HepG2 (cell line): Measurements from ENCODE around the gene POFUT1. TPM values are rescaled to one million over a fixed set of nuclear protein-coding genes. Genes with fewer than 3 reads are reported as not detected.
A peak's percentile ranks its signal among the peaks of the same experiment; 100 is the strongest.

ENCODE experiments used
- CREB1 ChIP-seq, 2 experiments: fragments of 450-650 bp in 1 of 2; IDR thresholded peaks; 2 replicates each; pipeline ENCODE4 v1.6.1; 2016 to 2017; ENCODE audit warnings: control low read depth in 1 of 2, mild to moderate bottlenecking in 1 of 2, missing compliant biosample characterization in 1 of 2, missing genetic modification characterization in 1 of 2
- ELF3 ChIP-seq: IDR thresholded peaks from 2 replicates; pipeline ENCODE4 v1.6.1; 2016; ENCODE audit warnings: missing genetic modification reagents, missing compliant biosample characterization
- FOXO1 ChIP-seq: sonication (generic); formaldehyde crosslinking; IDR thresholded peaks from 2 replicates; pipeline ENCODE4 v1.4.0; 2020; ENCODE audit warnings: missing genetic modification reagents
- HBP1 ChIP-seq: IDR thresholded peaks from 2 replicates; pipeline ENCODE4 v1.6.1; 2016; ENCODE audit warnings: low read depth, control low read depth
- HOXD1 ChIP-seq: sonication (generic); formaldehyde crosslinking; IDR thresholded peaks from 2 replicates; pipeline ENCODE4 v1.5.0; 2020; ENCODE audit warnings: missing genetic modification reagents
- MAFK ChIP-seq, 2 experiments: IDR thresholded peaks in 1 of 2; conservative IDR thresholded peaks in 1 of 2; 2 replicates each; pipeline ENCODE4 v1.6.1; 2011; ENCODE audit warnings: improper control_type of control experiment in 2 of 2, low read length in 2 of 2
- MZF1 ChIP-seq: sonication (generic); formaldehyde crosslinking; IDR thresholded peaks from 2 replicates; pipeline ENCODE4 v1.8.1; 2023; ENCODE audit warnings: mild to moderate bottlenecking, missing genetic modification reagents, borderline replicate concordance
- RARA ChIP-seq: IDR thresholded peaks from 2 replicates; pipeline ENCODE4 v1.6.1; 2016; ENCODE audit warnings: missing genetic modification reagents, missing compliant biosample characterization
- TARDBP ChIP-seq: sonication (generic); formaldehyde crosslinking; IDR thresholded peaks from 2 replicates; pipeline ENCODE4 v1.8.0; 2022; ENCODE audit warnings: mild to moderate bottlenecking, missing genetic modification reagents
- TERF1 ChIP-seq: sonication (generic); formaldehyde crosslinking; IDR thresholded peaks from 2 replicates; pipeline ENCODE4 v1.8.0; 2022; ENCODE audit warnings: mild to moderate bottlenecking, missing genetic modification reagents, moderate library complexity
- UBTF ChIP-seq: sonication (generic); formaldehyde crosslinking; IDR thresholded peaks from 2 replicates; pipeline ENCODE4 v1.4.0; 2020; ENCODE audit warnings: mild to moderate bottlenecking, missing genetic modification reagents
- ZBTB7B ChIP-seq: sonication (generic); formaldehyde crosslinking; IDR thresholded peaks from 2 replicates; pipeline ENCODE4 v1.4.0; 2020; ENCODE audit warnings: missing genetic modification reagents
- ZFP37 ChIP-seq: sonication (generic); formaldehyde crosslinking; IDR thresholded peaks from 2 replicates; pipeline ENCODE4 v1.4.0; 2020; ENCODE audit warnings: missing genetic modification reagents, borderline replicate concordance
- ZFX ChIP-seq: sonication (generic); formaldehyde crosslinking; IDR thresholded peaks from 2 replicates; pipeline ENCODE4 v1.4.0; 2020; ENCODE audit warnings: mild to moderate bottlenecking, low read depth, missing genetic modification reagents, moderate library complexity
- ZFY ChIP-seq: sonication (generic); formaldehyde crosslinking; IDR thresholded peaks from 2 replicates; pipeline ENCODE4 v1.4.0; 2020; ENCODE audit warnings: missing genetic modification reagents
- ZNF18 ChIP-seq: sonication (generic); formaldehyde crosslinking; IDR thresholded peaks from 2 replicates; pipeline ENCODE4 v1.8.0; 2022; ENCODE audit warnings: mild to moderate bottlenecking, missing genetic modification reagents; ENCODE audit not compliant: insufficient replicate concordance
- ZNF614 ChIP-seq: IDR thresholded peaks from 2 replicates; pipeline ENCODE4 v1.6.1; 2018; ENCODE audit warnings: missing biosample characterization, missing genetic modification reagents, inconsistent platforms, borderline replicate concordance
- ZNF776 ChIP-seq: sonication (generic); formaldehyde crosslinking; IDR thresholded peaks from 2 replicates; pipeline ENCODE4 v1.4.0; 2020; ENCODE audit warnings: mild to moderate bottlenecking, missing genetic modification reagents
- ZNF800 ChIP-seq: sonication (generic); formaldehyde crosslinking; IDR thresholded peaks from 2 replicates; pipeline ENCODE4 v1.4.0; 2020; ENCODE audit warnings: missing genetic modification reagents
- ZSCAN21 ChIP-seq: sonication (generic); formaldehyde crosslinking; IDR thresholded peaks from 2 replicates; pipeline ENCODE4 v1.8.0; 2022; ENCODE audit warnings: mild to moderate bottlenecking, missing genetic modification reagents, moderate library complexity, borderline replicate concordance
- polyA plus RNA-seq, 8 experiments: library from polyadenylated mRNA; depleted of rRNA in 3 of 8; stranded (reverse) in 7 of 8; unstranded in 1 of 8; fragments of >200 nt; fragmentation: Illumina TruSeq in 4 of 8; extraction: Trizol in 4 of 8; gene quantifications; 2 replicates each; pipeline versions ENCODE4 v1.2.1 to v1.2.3, GENCODE V29; 2011 to 2016; ENCODE audit warnings: low read depth in 4 of 8, missing spikeins in 1 of 8, mixed read lengths in 1 of 8; ENCODE audit not compliant: insufficient read depth in 1 of 8
- total RNA-seq, 5 experiments: library from RNA; depleted of rRNA; stranded (reverse); fragments of >200 nt; fragmentation: Illumina TruSeq; extraction: Trizol; gene quantifications; 2 replicates each; pipeline ENCODE4 v1.2.3, GENCODE V29; 2016; ENCODE audit warnings: low read depth in 1 of 5

The POFUT1 gene
- total and polyA plus RNA-seq, 2 of the 13 experiments (the other 11 are each of a cell fraction or from before 2014, with no cell fraction given): 35.5 to 58.3 TPM

GRCh38 chr20:32244150-32244823, 36.6 kb downstream of the POFUT1 start (continued):
- TF ChIP-seq ZFP37 (CRISPR knock-in tag): peak; percentile 30; the same call in 1 of the 2 replicates
- TF ChIP-seq TARDBP: no peak
- 0 out of 4 replicates have a peak, but pooled peaks of 1 of the 2 experiments have one; percentile 5 for TF ChIP-seq MAFK (conservative IDR thresholded peaks at IDR 0.05 in 1 of 2, IDR thresholded peaks at IDR 0.05 in 1 of 2; ENCODE audit: low read length in 2 of 2)
- TF ChIP-seq UBTF: no peak
- no peak for TF ChIP-seq ZNF18 (CRISPR knock-in tag)
- TF ChIP-seq CREB1 (IDR thresholded peaks at IDR 0.05): no peak
- no peak for TF ChIP-seq CREB1 (CRISPR knock-in tag; IDR thresholded peaks at IDR 0.05)
- no peak for TF ChIP-seq HBP1 (CRISPR knock-in tag)
- TF ChIP-seq MZF1 (CRISPR knock-in tag): no peak
- peak; percentile 52; the same call in 1 of the 2 replicates for TF ChIP-seq ZFY
- no peak for TF ChIP-seq ZNF776 (CRISPR knock-in tag)
- peak; percentile 71 for TF ChIP-seq ZFX (CRISPR knock-in tag)
- 0 out of 2 replicates have a peak, but pooled peaks have one; percentile 11 for TF ChIP-seq HOXD1 (CRISPR knock-in tag)
- TF ChIP-seq FOXO1 (CRISPR knock-in tag): no peak
- no peak for TF ChIP-seq ZNF800
- no peak for TF ChIP-seq TERF1 (CRISPR knock-in tag)
- peak; percentile 25; the same call in 1 of the 2 replicates for TF ChIP-seq ELF3 (CRISPR knock-in tag)
- 0 out of 2 replicates have a peak, but pooled peaks have one; percentile 19 for TF ChIP-seq ZSCAN21 (CRISPR knock-in tag)
- TF ChIP-seq ZBTB7B (CRISPR knock-in tag): peak; percentile 57
- 0 out of 2 replicates have a peak, but pooled peaks have one; percentile 20 for TF ChIP-seq ZNF614 (CRISPR knock-in tag)
- 0 out of 2 replicates have a peak, but pooled peaks have one; percentile 12 for TF ChIP-seq RARA
